ENCODE results near the gene WDR26. TPM values are rescaled to one million over a fixed set of nuclear protein-coding genes. Genes with fewer than 3 reads are reported as not detected.
"Not testable (repeated sequence)": the region's sequence is repeated elsewhere in the genome, so short reads cannot be mapped to it uniquely, and the experiment has no call there.

WDR26 gene
- total RNA-seq, 2 experiments from 2014 or later, result 114 to 118 TPM

GRCh38 chr1:224432672-224433040, 1.9 kb downstream of the WDR26 start:
- peak overlapping the region; percentile 84 for H3K27ac Mint-ChIP-seq

DNA sequence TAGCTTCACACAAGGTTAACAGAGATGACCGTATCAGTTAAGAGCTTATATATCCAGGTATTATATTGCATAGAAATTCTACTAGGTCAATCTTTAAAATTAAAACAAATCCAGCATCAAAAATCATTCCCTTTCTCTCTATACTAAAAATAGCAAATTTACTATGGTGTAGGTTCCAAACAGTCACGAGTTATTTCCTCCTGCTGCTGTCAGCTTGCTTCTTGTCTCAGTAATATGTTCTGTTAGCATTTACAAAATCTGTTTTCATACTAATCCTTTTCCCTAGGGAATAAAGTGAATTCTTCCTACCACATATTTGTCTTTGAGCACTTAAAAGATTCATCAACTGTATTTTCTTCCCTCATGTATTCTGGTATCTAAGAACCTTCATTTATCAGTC, 2.5 kb downstream of the WDR26 start:
- Mint-ChIP-seq H3K36me3 (ENCODE audit: low read depth) (peaks cover 46% of the 10 kb centered on the region), H3K4me3 (peak overlapping the region; percentile 74), H3K9me3 (no peaks in the 10 kb centered on the region), H3K27me3 (no peaks in the 10 kb centered on the region), H3K4me1 (peaks cover 63% of the 10 kb centered on the region), H3K27ac (peak overlapping the region; percentile 84)
- ChIA-PET CTCF (interaction anchor here (0.8 to 3.6 kb wide), 4 partner anchors 25 to 315 kb away, joined by 3 to 27 read pairs (median 5); no protein-coding TSS in a partner anchor), POLR2A (interaction anchor here (0.7 to 4.3 kb wide), 18 partner anchors 16 to 250 kb away, joined by 3 to 31 read pairs (median 4); partner anchors contain the start of genes CNIH4 and DEGS1)
- no peak for DNase-seq

More at GRCh38 chr1:224432672-224433040, 1.9 kb downstream of the WDR26 start:
- peak; percentile 24 for DNase-seq
- POLR2A ChIA-PET, result interaction anchor here (0.7 to 4.3 kb wide), 15 partner anchors 10 to 191 kb away, joined by 3 to 31 read pairs (median 4); partner anchors contain the start of genes CNIH4 and NVL
- peak overlapping the region; percentile 74 for H3K4me3 Mint-ChIP-seq
- H3K4me1 Mint-ChIP-seq, result peaks cover 61% of the 10 kb centered on the region
- no peaks in the 10 kb centered on the region for H3K27me3 Mint-ChIP-seq
- CTCF ChIA-PET, result interaction anchor here (3.6 kb wide), 1 partner anchor 25 kb away, joined by 27 read pairs; no protein-coding TSS in a partner anchor
- peaks cover 41% of the 10 kb centered on the region for H3K36me3 Mint-ChIP-seq (ENCODE audit: low read depth)
- no peaks in the 10 kb centered on the region for H3K9me3 Mint-ChIP-seq

DNA sequence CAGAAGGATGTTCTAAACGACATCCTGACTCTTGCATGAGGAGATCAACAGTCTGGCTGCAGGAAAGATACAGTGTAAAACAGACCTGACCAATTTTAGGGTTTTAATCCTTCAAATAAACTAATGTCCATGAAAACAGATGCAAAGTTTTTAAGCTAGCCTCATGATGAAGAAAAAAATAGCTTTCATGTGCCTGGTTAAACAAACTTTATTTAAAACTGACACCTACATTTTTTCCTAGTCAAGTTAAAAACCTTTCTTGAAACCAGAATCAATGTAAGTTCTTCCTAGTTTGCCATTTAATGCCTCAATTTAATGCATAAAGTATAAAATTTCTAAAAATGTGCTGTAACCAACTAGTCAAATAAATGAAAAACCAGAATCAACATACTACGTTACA, 2.9 kb downstream of the WDR26 start:
- H3K9me3 Mint-ChIP-seq, result no peaks in the 10 kb centered on the region
- peak overlapping the region; percentile 84 for H3K27ac Mint-ChIP-seq
- peaks cover 48% of the 10 kb centered on the region for H3K36me3 Mint-ChIP-seq (ENCODE audit: low read depth)
- ChIA-PET CTCF (interaction anchor here (0.6 to 3.6 kb wide), 6 partner anchors 21 to 315 kb away, joined by 3 to 27 read pairs (median 4); no protein-coding TSS in a partner anchor), POLR2A (interaction anchor here (0.7 to 4.3 kb wide), 16 partner anchors 10 to 249 kb away, joined by 3 to 31 read pairs (median 4); partner anchors contain the start of genes CNIH4 and DEGS1)
- H3K27me3 Mint-ChIP-seq, result no peaks in the 10 kb centered on the region
- peaks cover 60% of the 10 kb centered on the region for H3K4me1 Mint-ChIP-seq
- no peak for DNase-seq
- peak overlapping the region; percentile 74 for H3K4me3 Mint-ChIP-seq

GRCh38 chr1:224430511-224431113, 4.0 kb downstream of the WDR26 start:
- peak; percentile 40 for DNase-seq
- POLR2A ChIA-PET, result interaction anchor here (0.7 to 4.3 kb wide), 10 partner anchors 9 to 317 kb away, joined by 3 to 31 read pairs (median 10); partner anchors contain the start of genes CNIH4, DEGS1 and FBXO28
- peaks cover 54% of the 10 kb centered on the region for H3K4me1 Mint-ChIP-seq
- no peaks in the 10 kb centered on the region for H3K9me3 Mint-ChIP-seq
- H3K27me3 Mint-ChIP-seq, result no peaks in the 10 kb centered on the region
- CTCF ChIA-PET, result interaction anchor here (0.8 to 3.6 kb wide), 5 partner anchors 27 to 97 kb away, joined by 3 to 27 read pairs (median 5); no protein-coding TSS in a partner anchor
- H3K36me3 Mint-ChIP-seq (ENCODE audit: low read depth), result peaks cover 56% of the 10 kb centered on the region
- peak overlapping the region; percentile 87 for H3K27ac Mint-ChIP-seq
- peak overlapping the region; percentile 68 for H3K4me3 Mint-ChIP-seq

DNA sequence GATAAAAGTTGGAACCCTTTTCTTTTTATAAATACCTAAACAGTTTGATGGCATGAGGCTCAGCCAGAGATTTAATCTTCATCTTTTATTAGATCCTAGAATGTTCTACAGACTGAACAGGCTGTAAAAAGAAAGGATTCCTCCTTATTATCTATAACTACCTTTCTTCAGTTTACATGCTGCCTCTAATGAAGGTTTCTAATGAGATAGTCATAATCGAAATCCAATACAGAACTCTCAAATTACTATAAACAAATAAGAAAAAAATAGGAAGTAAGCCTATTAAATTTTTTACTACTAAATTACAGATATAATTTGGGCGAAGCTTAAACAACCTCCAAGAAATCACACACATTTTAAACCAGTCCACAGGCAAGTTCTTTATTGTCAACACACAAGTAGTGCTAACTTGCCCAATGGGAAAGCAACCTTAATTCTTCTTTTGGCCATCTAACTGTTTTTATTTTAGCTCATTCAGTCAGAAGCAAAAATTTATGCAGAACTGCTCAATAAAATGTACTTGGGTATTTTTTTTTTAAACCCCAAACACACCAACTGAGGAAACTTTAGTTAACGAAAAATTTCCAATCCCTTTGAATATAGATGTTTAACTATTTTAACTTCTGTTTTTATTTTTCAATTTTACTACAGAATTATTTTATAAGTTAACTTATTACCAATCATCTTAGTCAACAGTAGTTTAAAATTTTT, 4.8 kb downstream of the WDR26 start:
- H3K36me3 Mint-ChIP-seq (ENCODE audit: low read depth), result peaks cover 64% of the 10 kb centered on the region

GRCh38 chr1:224428713-224429112, 5.9 kb downstream of the WDR26 start:
- ChIA-PET CTCF (interaction anchor here (0.7 to 1.0 kb wide), 2 partner anchors 29 to 71 kb away, joined by 3 read pairs; no protein-coding TSS in a partner anchor), POLR2A (interaction anchor here (0.6 to 1.1 kb wide), 3 partner anchors 16 to 94 kb away, joined by 3 to 4 read pairs (median 3); no protein-coding TSS in a partner anchor)
- peaks cover 61% of the 10 kb centered on the region for H3K4me1 Mint-ChIP-seq

More for the DNA sequence above, 4.8 kb downstream of the WDR26 start:
- no peak overlapping the region for H3K4me3 Mint-ChIP-seq
- peaks cover 56% of the 10 kb centered on the region for H3K4me1 Mint-ChIP-seq
- H3K9me3 Mint-ChIP-seq, result no peaks in the 10 kb centered on the region
- no peak overlapping the region for H3K27ac Mint-ChIP-seq
- POLR2A ChIA-PET, result interaction anchor here (0.9 to 4.3 kb wide), 11 partner anchors 8 to 316 kb away, joined by 3 to 31 read pairs (median 9); partner anchors contain the start of genes CNIH4, DEGS1 and FBXO28
- DNase-seq, result no peak
- H3K27me3 Mint-ChIP-seq, result no peaks in the 10 kb centered on the region
- CTCF ChIA-PET, result interaction anchor here (0.7 to 2.4 kb wide), 6 partner anchors 27 to 277 kb away, joined by 3 to 7 read pairs (median 4); no protein-coding TSS in a partner anchor

DNA sequence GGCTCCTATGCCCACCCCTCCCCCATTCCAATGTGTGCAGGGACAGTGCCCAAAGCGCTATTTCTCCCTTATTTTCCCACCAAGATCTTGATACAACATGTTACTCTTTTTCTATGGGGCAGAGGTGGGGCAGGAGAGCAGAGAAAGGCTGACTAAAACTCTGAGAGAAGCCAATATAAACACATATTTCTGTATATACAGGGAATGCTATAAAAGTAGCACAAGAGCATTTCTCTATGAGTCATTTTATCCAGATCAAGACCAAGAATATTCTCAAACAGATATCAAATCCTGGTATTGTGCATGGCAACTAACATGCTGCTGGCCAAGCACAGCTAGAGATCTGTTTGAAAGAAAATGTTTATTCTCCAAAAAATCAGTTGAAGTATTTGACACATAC, 7.3 kb downstream of the WDR26 start:
- peaks cover 53% of the 10 kb centered on the region for H3K4me1 Mint-ChIP-seq
- no peak overlapping the region for H3K4me3 Mint-ChIP-seq
- peaks cover 74% of the 10 kb centered on the region for H3K36me3 Mint-ChIP-seq (ENCODE audit: low read depth)
- DNase-seq, result no peak
- H3K27me3 Mint-ChIP-seq, result no peaks in the 10 kb centered on the region
- POLR2A ChIA-PET, result no interaction called here
- H3K9me3 Mint-ChIP-seq, result no peaks in the 10 kb centered on the region
- CTCF ChIA-PET, result interaction anchor here (0.6 to 1.6 kb wide), 2 partner anchors 30 to 195 kb away, joined by 3 to 4 read pairs; no protein-coding TSS in a partner anchor
- no peak overlapping the region for H3K27ac Mint-ChIP-seq

More at GRCh38 chr1:224428713-224429112, 5.9 kb downstream of the WDR26 start:
- DNase-seq, H3K4me3 Mint-ChIP-seq, H3K9me3 Mint-ChIP-seq, H3K27me3 Mint-ChIP-seq: not testable (repeated sequence)
- H3K36me3 Mint-ChIP-seq (ENCODE audit: low read depth), result peaks cover 75% of the 10 kb centered on the region
- peak overlapping the region; percentile 10 for H3K27ac Mint-ChIP-seq

- CTCF ChIA-PET, result interaction anchor here (0.6 to 1.6 kb wide), 2 partner anchors 30 to 194 kb away, joined by 3 to 4 read pairs; no protein-coding TSS in a partner anchor
- H3K9me3 Mint-ChIP-seq, H3K27me3 Mint-ChIP-seq, H3K27ac Mint-ChIP-seq, H3K4me3 Mint-ChIP-seq, DNase-seq: not testable (repeated sequence)
- Mint-ChIP-seq H3K36me3 (ENCODE audit: low read depth) (peaks cover 75% of the 10 kb centered on the region), H3K4me1 (peaks cover 49% of the 10 kb centered on the region)
- POLR2A ChIA-PET, result interaction anchor here (1.0 kb wide), 1 partner anchor 14 kb away, joined by 3 read pairs; no protein-coding TSS in a partner anchor
Measured at GRCh38 chr1:224426869-224427268, 7.7 kb downstream of the WDR26 start.

DNA sequence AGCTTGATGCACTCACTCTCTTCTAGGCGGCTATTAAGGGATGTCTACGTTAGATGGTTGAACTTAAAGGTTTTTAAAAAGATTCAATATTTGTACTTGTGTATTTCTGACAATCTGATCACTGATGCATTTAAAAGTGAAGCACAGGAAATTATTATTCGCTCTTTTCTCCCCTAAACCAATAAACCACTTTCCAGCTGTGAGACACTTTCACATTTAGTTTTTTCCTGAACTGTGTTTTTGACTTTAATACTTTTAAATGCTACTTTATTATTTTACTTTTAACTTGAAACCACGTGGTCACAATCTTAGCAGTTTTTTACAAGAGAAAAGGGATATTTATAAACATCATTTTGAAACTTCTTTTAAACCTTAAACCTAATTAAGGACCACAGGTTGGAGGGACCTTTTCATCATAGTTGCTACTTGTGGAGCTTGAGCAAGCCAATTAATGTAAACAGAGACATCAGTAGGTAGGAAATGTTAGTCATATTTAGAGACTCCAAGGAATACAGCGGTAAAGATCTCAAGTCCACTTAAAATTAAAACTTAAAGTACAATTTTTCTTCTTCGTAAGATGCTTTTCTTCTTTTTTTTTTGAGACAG, 9.2 kb downstream of the WDR26 start:
- Mint-ChIP-seq H3K36me3 (ENCODE audit: low read depth) (peaks cover 73% of the 10 kb centered on the region), H3K9me3 (no peaks in the 10 kb centered on the region), H3K4me1 (peaks cover 39% of the 10 kb centered on the region), H3K4me3 (no peak overlapping the region), H3K27me3 (no peaks in the 10 kb centered on the region), H3K27ac (no peak overlapping the region)
- no peak for DNase-seq
- POLR2A ChIA-PET, result interaction anchor here (0.9 to 1.2 kb wide), 3 partner anchors 9 to 68 kb away, joined by 4 to 6 read pairs (median 5); partner anchors contain the start of genes CNIH4 and WDR26
- CTCF ChIA-PET, result interaction anchor here (0.7 to 1.6 kb wide), 2 partner anchors 32 to 76 kb away, joined by 3 to 4 read pairs; no protein-coding TSS in a partner anchor

DNA sequence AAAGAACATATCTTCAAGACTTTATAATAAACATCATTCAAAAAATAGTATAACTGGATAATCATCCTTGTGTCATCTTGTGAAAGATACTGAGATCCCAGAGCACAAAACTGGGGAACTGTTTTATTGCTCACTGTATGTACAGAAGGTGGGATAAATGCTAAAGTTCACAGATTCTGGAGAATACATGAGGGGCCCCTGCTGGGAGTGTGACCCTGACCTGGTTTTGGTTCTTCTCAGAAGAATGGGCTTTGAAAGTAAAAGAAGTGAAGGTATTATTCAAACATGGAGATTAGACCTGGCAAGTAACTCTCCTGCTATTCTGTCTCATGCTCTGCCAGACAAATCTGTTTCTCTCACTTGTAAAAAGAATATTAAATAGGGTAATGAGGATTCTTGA, 14.5 kb downstream of the WDR26 start:
- peaks cover 84% of the 10 kb centered on the region for H3K36me3 Mint-ChIP-seq (ENCODE audit: low read depth)
- H3K27ac Mint-ChIP-seq, result no peak overlapping the region
- no peaks in the 10 kb centered on the region for H3K27me3 Mint-ChIP-seq
- POLR2A ChIA-PET, result no interaction called here
- H3K4me1 Mint-ChIP-seq, result peaks cover 20% of the 10 kb centered on the region
- no peak for DNase-seq
- H3K9me3 Mint-ChIP-seq, result no peaks in the 10 kb centered on the region
- no peak overlapping the region for H3K4me3 Mint-ChIP-seq
- CTCF ChIA-PET, result interaction anchor here (1.4 kb wide), 1 partner anchor 15 kb away, joined by 4 read pairs; no protein-coding TSS in a partner anchor

GRCh38 chr1:224411766-224412165, 22.8 kb downstream of the WDR26 start:
- POLR2A ChIA-PET, result interaction anchor here (1.1 to 1.2 kb wide), 3 partner anchors 13 to 17 kb away, joined by 3 to 4 read pairs (median 4); no protein-coding TSS in a partner anchor
- no peaks in the 10 kb centered on the region for H3K27me3 Mint-ChIP-seq
- peaks cover 20% of the 10 kb centered on the region for H3K4me1 Mint-ChIP-seq
- H3K4me3 Mint-ChIP-seq, result no peak overlapping the region
- CTCF ChIA-PET, result interaction anchor here (1.3 to 1.4 kb wide), 2 partner anchors 17 to 45 kb away, joined by 4 to 5 read pairs; no protein-coding TSS in a partner anchor
- H3K27ac Mint-ChIP-seq, result peak overlapping the region; percentile 23
- no peaks in the 10 kb centered on the region for H3K9me3 Mint-ChIP-seq
- no peak for DNase-seq
- H3K36me3 Mint-ChIP-seq (ENCODE audit: low read depth), result peaks cover 62% of the 10 kb centered on the region

- Mint-ChIP-seq H3K4me1 (peaks cover 21% of the 10 kb centered on the region), H3K27ac (no peak overlapping the region), H3K9me3 (no peaks in the 10 kb centered on the region), H3K36me3 (ENCODE audit: low read depth) (peaks cover 75% of the 10 kb centered on the region), H3K4me3 (no peak overlapping the region), H3K27me3 (no peaks in the 10 kb centered on the region)
- no peak for DNase-seq
- CTCF ChIA-PET, result no interaction called here
- POLR2A ChIA-PET, result interaction anchor here (1.0 kb wide), 1 partner anchor 26 kb away, joined by 3 read pairs; no protein-coding TSS in a partner anchor
Measured at GRCh38 chr1:224408294-224408590, 26.4 kb downstream of the WDR26 start.

Data from activated CD4-positive, alpha-beta memory T cell treated with anti-CD3 and anti-CD28 coated beads, Interleukin-2, amount 10 ng/mL, durations not matched to agents 7 days and 5 days (primary cell).